Mucosa of rectum (tissue), 2 donors: ENCODE results near the gene PPP1R12B.

ENCODE experiments used
- H3K27ac ChIP-seq, 2 donors: one replicate each; pipeline ENCODE4 v1.7.0; 2013; ENCODE audit warnings: inconsistent platforms in 2 of 2, low read depth in 2 of 2, low read length in 2 of 2
- H3K27me3 ChIP-seq, 2 donors: one replicate each; pipeline ENCODE4 v1.7.0; 2013; ENCODE audit warnings: low read length in 2 of 2; ENCODE audit not compliant: control insufficient read depth in 2 of 2, insufficient read depth in 2 of 2
- H3K36me3 ChIP-seq, 2 donors: one replicate each; pipeline ENCODE4 v1.7.0; 2013; ENCODE audit warnings: low read length in 2 of 2; ENCODE audit not compliant: control insufficient read depth in 2 of 2, insufficient read depth in 2 of 2
- H3K4me1 ChIP-seq, 2 donors: one replicate each; pipeline ENCODE4 v1.7.0; 2013; ENCODE audit warnings: low read length in 2 of 2, mild to moderate bottlenecking in 1 of 2; ENCODE audit not compliant: control insufficient read depth in 2 of 2, insufficient read depth in 2 of 2
- H3K4me3 ChIP-seq, 2 donors: one replicate each; pipeline ENCODE4 v1.7.0; 2013; ENCODE audit warnings: low read length in 2 of 2
- H3K9ac ChIP-seq, 2 donors: one replicate each; pipeline ENCODE4 v1.7.0; 2013; ENCODE audit warnings: low read length in 2 of 2, low read depth in 1 of 2, mild to moderate bottlenecking in 1 of 2
- H3K9me3 ChIP-seq, 2 donors: one replicate each; pipeline ENCODE4 v1.7.0; 2013; ENCODE audit warnings: low read length in 2 of 2; ENCODE audit not compliant: control insufficient read depth in 2 of 2
- donor health status: healthy.
- donor health status: Normal muscosa, but diverticular disease.

Gene PPP1R12B

GRCh38 chr1:202565890-202566602 lies 217.5 kb downstream of the PPP1R12B start:
- no peak overlapping the region for H3K9ac ChIP-seq
- H3K9me3 ChIP-seq, result no peaks in the 10 kb centered on the region
- no peak overlapping the region for H3K4me3 ChIP-seq
- H3K36me3 ChIP-seq, result peaks cover 28 to 52% of the 10 kb centered on the region in 2 donors
- H3K4me1 ChIP-seq, result peaks cover 0 to 6% of the 10 kb centered on the region in 2 donors
- H3K27me3 ChIP-seq, result no peaks in the 10 kb centered on the region
- H3K27ac ChIP-seq, result peak overlapping the region; percentile 17 to 45

- Histone ChIP-seq H3K9me3 (no peaks in the 10 kb centered on the region), H3K27me3 (no peaks in the 10 kb centered on the region), H3K27ac (peak overlapping the region; percentile 19 to 27), H3K9ac (no peak overlapping the region), H3K4me3 (no peak overlapping the region), H3K36me3 (peaks cover 38 to 61% of the 10 kb centered on the region in 2 donors), H3K4me1 (peaks cover 2 to 6% of the 10 kb centered on the region in 2 donors)
Measured at GRCh38 chr1:202567738-202568137, 219.2 kb downstream of the PPP1R12B start.

GRCh38 chr1:202568410-202568809 lies 219.9 kb downstream of the PPP1R12B start:
- Histone ChIP-seq H3K27ac (no peak overlapping the region), H3K9ac (no peak overlapping the region), H3K4me3 (no peak overlapping the region), H3K4me1 (peaks cover 2 to 6% of the 10 kb centered on the region in 2 donors), H3K27me3 (no peaks in the 10 kb centered on the region), H3K36me3 (peaks cover 39 to 60% of the 10 kb centered on the region in 2 donors), H3K9me3 (no peaks in the 10 kb centered on the region)

- Histone ChIP-seq H3K27ac (peak overlapping the region in 1 of 2 donors; percentile 12), H3K27me3 (no peaks in the 10 kb centered on the region), H3K9ac (no peak overlapping the region), H3K9me3 (no peaks in the 10 kb centered on the region), H3K4me1 (peaks cover 2 to 6% of the 10 kb centered on the region in 2 donors), H3K36me3 (peaks cover 39 to 62% of the 10 kb centered on the region in 2 donors), H3K4me3 (no peak overlapping the region)
Measured at GRCh38 chr1:202568826-202569225, 220.3 kb downstream of the PPP1R12B start.

- no peaks in the 10 kb centered on the region for H3K9me3 ChIP-seq
- no peak overlapping the region for H3K9ac ChIP-seq
- no peak overlapping the region for H3K27ac ChIP-seq
- no peaks in the 10 kb centered on the region for H3K27me3 ChIP-seq
- H3K4me1 ChIP-seq, result peaks cover 2 to 6% of the 10 kb centered on the region in 2 donors
- peaks cover 34 to 59% of the 10 kb centered on the region in 2 donors for H3K36me3 ChIP-seq
- no peak overlapping the region for H3K4me3 ChIP-seq
Measured at GRCh38 chr1:202569393-202570322, 221.2 kb downstream of the PPP1R12B start.

GRCh38 chr1:202571719-202572339 lies 223.3 kb downstream of the PPP1R12B start:
- H3K36me3 ChIP-seq, result peaks cover 34 to 57% of the 10 kb centered on the region in 2 donors
- no peaks in the 10 kb centered on the region for H3K9me3 ChIP-seq
- no peak overlapping the region for H3K9ac ChIP-seq
- no peaks in the 10 kb centered on the region for H3K27me3 ChIP-seq
- H3K4me3 ChIP-seq, result no peak overlapping the region
- H3K4me1 ChIP-seq, result peaks cover 3 to 4% of the 10 kb centered on the region in 2 donors
- no peak overlapping the region for H3K27ac ChIP-seq

- Histone ChIP-seq H3K4me1 (peaks cover 5 to 7% of the 10 kb centered on the region in 2 donors), H3K36me3 (peaks cover 30 to 47% of the 10 kb centered on the region in 2 donors), H3K9me3 (no peaks in the 10 kb centered on the region), H3K27ac (no peak overlapping the region), H3K4me3 (no peak overlapping the region), H3K9ac (no peak overlapping the region), H3K27me3 (no peaks in the 10 kb centered on the region)
Measured at GRCh38 chr1:202572867-202573266, 224.4 kb downstream of the PPP1R12B start.

GRCh38 chr1:202575918-202576653 lies 227.6 kb downstream of the PPP1R12B start:
- H3K27ac ChIP-seq, result peak overlapping the region; percentile 13 to 35
- H3K36me3 ChIP-seq, result peaks cover 27 to 43% of the 10 kb centered on the region in 2 donors
- no peaks in the 10 kb centered on the region for H3K9me3 ChIP-seq
- H3K9ac ChIP-seq, result no peak overlapping the region
- no peak overlapping the region for H3K4me3 ChIP-seq
- no peaks in the 10 kb centered on the region for H3K27me3 ChIP-seq
- peaks cover 5 to 7% of the 10 kb centered on the region in 2 donors for H3K4me1 ChIP-seq

GRCh38 chr1:202576816-202577215 lies 228.3 kb downstream of the PPP1R12B start:
- peaks cover 5 to 7% of the 10 kb centered on the region in 2 donors for H3K4me1 ChIP-seq
- H3K36me3 ChIP-seq, result peaks cover 29 to 50% of the 10 kb centered on the region in 2 donors
- H3K4me3 ChIP-seq, result no peak overlapping the region
- H3K9me3 ChIP-seq, result no peaks in the 10 kb centered on the region
- H3K9ac ChIP-seq, result no peak overlapping the region
- no peaks in the 10 kb centered on the region for H3K27me3 ChIP-seq
- peak overlapping the region; percentile 11 to 12 for H3K27ac ChIP-seq
